Stimulated activated naive CD8-positive, alpha-beta T cell treated with anti-CD3 and anti-CD28 coated beads, Interleukin-15, Interleukin-2, amounts not matched to agents 100 ng/mL and 50 ng/mL, for 24 hours (primary cell): ENCODE data around the gene CDH16.
"Not testable (repeated sequence)": the region's sequence is repeated elsewhere in the genome, so short reads cannot be mapped to it uniquely, and the experiment has no call there.

Experiments
- H3K27ac Mint-ChIP-seq: one replicate; pipeline ENCODE4 v1.8.0; 2021; ENCODE audit warnings: mild to moderate bottlenecking, mixed read lengths
- H3K27me3 Mint-ChIP-seq: one replicate; pipeline ENCODE4 v1.8.0; 2021; ENCODE audit warnings: mixed read lengths
- H3K36me3 Mint-ChIP-seq: one replicate; pipeline ENCODE4 v1.8.0; 2021; ENCODE audit warnings: low read depth, mixed read lengths
- H3K4me1 Mint-ChIP-seq: one replicate; pipeline ENCODE4 v1.8.0; 2021; ENCODE audit warnings: low read depth, mixed read lengths
- H3K4me3 Mint-ChIP-seq: one replicate; pipeline ENCODE4 v1.8.0; 2021; ENCODE audit warnings: mild to moderate bottlenecking, mixed read lengths
- H3K9me3 Mint-ChIP-seq: one replicate; pipeline ENCODE4 v1.8.0; 2021; ENCODE audit warnings: mixed read lengths

Gene CDH16

GRCh38 chr16:66901626-66902025 is 17.1 kb downstream of the CDH16 start:
- H3K36me3 Mint-ChIP-seq = no peaks in the 10 kb centered on the region
- H3K4me3 Mint-ChIP-seq = no peak overlapping the region
- no peak overlapping the region for H3K27ac Mint-ChIP-seq

GRCh38 chr16:66900721-66901441 is 17.8 kb downstream of the CDH16 start:
- Mint-ChIP-seq H3K4me3 (no peak overlapping the region), H3K27ac (no peak overlapping the region), H3K4me1 (no peaks in the 10 kb centered on the region), H3K27me3 (no peaks in the 10 kb centered on the region), H3K9me3 (no peaks in the 10 kb centered on the region), H3K36me3 (no peaks in the 10 kb centered on the region)

More at GRCh38 chr16:66901626-66902025, 17.1 kb downstream of the CDH16 start:
- Mint-ChIP-seq H3K27me3 (no peaks in the 10 kb centered on the region), H3K9me3 (no peaks in the 10 kb centered on the region), H3K4me1 (no peaks in the 10 kb centered on the region)

GRCh38 chr16:66899945-66900710 is 18.6 kb downstream of the CDH16 start:
- Mint-ChIP-seq H3K36me3 (no peaks in the 10 kb centered on the region), H3K4me1 (no peaks in the 10 kb centered on the region), H3K27me3 (no peaks in the 10 kb centered on the region), H3K4me3 (no peak overlapping the region), H3K27ac (no peak overlapping the region), H3K9me3 (no peaks in the 10 kb centered on the region)

GRCh38 chr16:66899310-66899944 is 19.3 kb downstream of the CDH16 start:
- Mint-ChIP-seq H3K9me3 (no peaks in the 10 kb centered on the region), H3K4me3 (no peak overlapping the region), H3K4me1 (no peaks in the 10 kb centered on the region), H3K27me3 (no peaks in the 10 kb centered on the region), H3K27ac (no peak overlapping the region), H3K36me3 (peaks cover 4% of the 10 kb centered on the region)

- no peak overlapping the region for H3K4me3 Mint-ChIP-seq
- no peaks in the 10 kb centered on the region for H3K9me3 Mint-ChIP-seq
- no peaks in the 10 kb centered on the region for H3K4me1 Mint-ChIP-seq
- no peak overlapping the region for H3K27ac Mint-ChIP-seq
- no peaks in the 10 kb centered on the region for H3K27me3 Mint-ChIP-seq
- peaks cover 4% of the 10 kb centered on the region for H3K36me3 Mint-ChIP-seq
Measured at GRCh38 chr16:66898933-66899309, 19.8 kb downstream of the CDH16 start.

GRCh38 chr16:66898207-66898606 is 20.5 kb downstream of the CDH16 start:
- no peak overlapping the region for H3K4me3 Mint-ChIP-seq
- H3K4me1 Mint-ChIP-seq = peaks cover under 1% of the 10 kb centered on the region
- no peak overlapping the region for H3K27ac Mint-ChIP-seq

GRCh38 chr16:66896682-66897081 is 22.0 kb downstream of the CDH16 start:
- H3K27ac Mint-ChIP-seq, H3K9me3 Mint-ChIP-seq, H3K4me1 Mint-ChIP-seq, H3K27me3 Mint-ChIP-seq, H3K4me3 Mint-ChIP-seq, H3K36me3 Mint-ChIP-seq: not testable (repeated sequence)

More at GRCh38 chr16:66898207-66898606, 20.5 kb downstream of the CDH16 start:
- Mint-ChIP-seq H3K27me3 (no peaks in the 10 kb centered on the region), H3K36me3 (peaks cover 4% of the 10 kb centered on the region), H3K9me3 (no peaks in the 10 kb centered on the region)

GRCh38 chr16:66895999-66896398 is 22.7 kb downstream of the CDH16 start:
- Mint-ChIP-seq H3K27ac (no peak overlapping the region), H3K27me3 (no peaks in the 10 kb centered on the region), H3K9me3 (no peaks in the 10 kb centered on the region), H3K36me3 (peaks cover 10% of the 10 kb centered on the region), H3K4me1 (peaks cover 9% of the 10 kb centered on the region), H3K4me3 (no peak overlapping the region)

- no peaks in the 10 kb centered on the region for H3K9me3 Mint-ChIP-seq
- peaks cover 10% of the 10 kb centered on the region for H3K36me3 Mint-ChIP-seq
- H3K4me3 Mint-ChIP-seq = no peak overlapping the region
- no peak overlapping the region for H3K27ac Mint-ChIP-seq
- H3K27me3 Mint-ChIP-seq = no peaks in the 10 kb centered on the region
- H3K4me1 Mint-ChIP-seq = peaks cover 9% of the 10 kb centered on the region
Measured at GRCh38 chr16:66895689-66895979, 23.1 kb downstream of the CDH16 start.

- no peak overlapping the region for H3K4me3 Mint-ChIP-seq
- H3K27ac Mint-ChIP-seq = no peak overlapping the region
- H3K4me1 Mint-ChIP-seq = peaks cover 9% of the 10 kb centered on the region
- no peaks in the 10 kb centered on the region for H3K27me3 Mint-ChIP-seq
- H3K36me3 Mint-ChIP-seq = peaks cover 10% of the 10 kb centered on the region
- H3K9me3 Mint-ChIP-seq = no peaks in the 10 kb centered on the region
Measured at GRCh38 chr16:66894948-66895688, 23.6 kb downstream of the CDH16 start.

- no peaks in the 10 kb centered on the region for H3K9me3 Mint-ChIP-seq
Measured at GRCh38 chr16:66894055-66894454, 24.6 kb downstream of the CDH16 start.

GRCh38 chr16:66891797-66892196 is 26.9 kb downstream of the CDH16 start:
- H3K27ac Mint-ChIP-seq = no peak overlapping the region
- no peaks in the 10 kb centered on the region for H3K27me3 Mint-ChIP-seq
- H3K4me3 Mint-ChIP-seq = no peak overlapping the region
- peaks cover 29% of the 10 kb centered on the region for H3K4me1 Mint-ChIP-seq
- H3K36me3 Mint-ChIP-seq = peaks cover 34% of the 10 kb centered on the region
- H3K9me3 Mint-ChIP-seq = no peaks in the 10 kb centered on the region

More at GRCh38 chr16:66894055-66894454, 24.6 kb downstream of the CDH16 start:
- H3K27ac Mint-ChIP-seq = no peak overlapping the region
- H3K4me3 Mint-ChIP-seq = no peak overlapping the region
- H3K27me3 Mint-ChIP-seq = no peaks in the 10 kb centered on the region
- peaks cover 15% of the 10 kb centered on the region for H3K36me3 Mint-ChIP-seq
- H3K4me1 Mint-ChIP-seq = peaks cover 9% of the 10 kb centered on the region

GRCh38 chr16:66891360-66891759 is 27.3 kb downstream of the CDH16 start:
- Mint-ChIP-seq H3K4me1 (peaks cover 33% of the 10 kb centered on the region), H3K27me3 (no peaks in the 10 kb centered on the region), H3K36me3 (peaks cover 39% of the 10 kb centered on the region), H3K9me3 (no peaks in the 10 kb centered on the region), H3K4me3 (no peak overlapping the region), H3K27ac (no peak overlapping the region)

GRCh38 chr16:66890799-66891198 is 27.9 kb downstream of the CDH16 start:
- Mint-ChIP-seq H3K27me3 (no peaks in the 10 kb centered on the region), H3K4me3 (no peak overlapping the region), H3K4me1 (peaks cover 39% of the 10 kb centered on the region), H3K9me3 (no peaks in the 10 kb centered on the region), H3K27ac (no peak overlapping the region), H3K36me3 (peaks cover 44% of the 10 kb centered on the region)

GRCh38 chr16:66889622-66890021 is 29.1 kb downstream of the CDH16 start:
- Mint-ChIP-seq H3K9me3 (no peaks in the 10 kb centered on the region), H3K36me3 (peaks cover 51% of the 10 kb centered on the region), H3K27ac (no peak overlapping the region)

More at GRCh38 chr16:66889622-66890021, 29.1 kb downstream of the CDH16 start:
- H3K27me3 Mint-ChIP-seq = no peaks in the 10 kb centered on the region
- no peak overlapping the region for H3K4me3 Mint-ChIP-seq
- peaks cover 48% of the 10 kb centered on the region for H3K4me1 Mint-ChIP-seq
